HepG2 (cell line): ENCODE data around the gene CELSR3. TPM values are rescaled to one million over a fixed set of nuclear protein-coding genes. Genes with fewer than 3 reads are reported as not detected.

Experiments used
- ATAC-seq: fragments of 200-7000 bp; cut with Tn5 transposase; 3 replicates; pipeline ENCODE4 v1.9.1; 2020; ENCODE audit warnings: mild to moderate bottlenecking, moderate library complexity
- BruUV-seq: library from RNA; stranded (reverse); fragments of 400-500 nt; replicated peaks from 2 replicates; lab custom pipeline; 2021; lab: Mats Ljungman, UMichigan
- CTCF ChIA-PET: fragments of 300-600 bp; formaldehyde crosslinking; extraction: SDS; loops from one replicate; lab custom pipeline; 2021; ENCODE audit warnings: low total read pairs, inconsistent platforms, low intra/inter-chr PET ratio; lab: Yijun Ruan, JAX
- POLR2A ChIA-PET: fragments of 350-600 bp; sonication (Branson Sonifier 250); formaldehyde crosslinking; loops from one replicate; lab custom pipeline; 2020; ENCODE audit warnings: antibody characterized with exemption, inconsistent platforms; lab: Yijun Ruan, JAX
- DNase-seq: peaks from one replicate; pipeline ENCODE4 v3.0.0-alpha.2; 2015; ENCODE audit warnings: low spot score
- FAIRE-seq: peaks from 3 replicates; lab custom pipeline; 2011; peaks lifted over from hg19 to GRCh38; lab: Jason Lieb, UNC
- H2AFZ ChIP-seq: one replicate; pipeline ENCODE4 v1.6.1; 2011; ENCODE audit warnings: low read length, inconsistent platforms
- H3K27ac ChIP-seq: fragments of 300-600 bp; 3 replicates; pipeline ENCODE4 v1.8.0; 2011; ENCODE audit warnings: mixed run types, mild to moderate bottlenecking, mixed read lengths, low read length, inconsistent platforms; ENCODE audit not compliant: insufficient read depth; ENCODE audit errors: extremely low read length
- H3K27me3 ChIP-seq, 2 experiments: fragments of 200-600 bp in 1 of 2; 2 replicates in 1 of 2; 3 replicates in 1 of 2; pipeline versions ENCODE4 v1.6.0 to v1.8.0; 2011; ENCODE audit warnings: low read length in 2 of 2, mild to moderate bottlenecking in 2 of 2, moderate library complexity in 2 of 2, inconsistent platforms in 1 of 2; ENCODE audit not compliant: insufficient read depth in 2 of 2, control insufficient read depth in 1 of 2
- H3K36me3 ChIP-seq, 2 experiments: fragments of 200-600 bp in 1 of 2; replicated peaks in 1 of 2; 2 replicates in 1 of 2; 3 replicates in 1 of 2; pipeline versions ENCODE4 v1.5.1 to v1.8.0; 2011; ENCODE audit warnings: low read length in 2 of 2, inconsistent platforms in 1 of 2; ENCODE audit not compliant: insufficient read depth in 2 of 2, control insufficient read depth in 1 of 2
- H3K4me1 ChIP-seq: 2 replicates; pipeline ENCODE4 v1.5.1; 2012; ENCODE audit warnings: low read length, inconsistent platforms; ENCODE audit not compliant: insufficient read depth
- H3K4me2 ChIP-seq: 2 replicates; pipeline ENCODE4 v1.6.0; 2011; ENCODE audit warnings: low read depth, low read length, inconsistent platforms
- H3K4me3 ChIP-seq, 3 experiments: fragments of 200-600 bp in 1 of 3; sonication (generic), shearing (Covaris generic) in 1 of 3; replicated peaks in 1 of 3; 2 replicates each; pipeline ENCODE4 v1.5.1; 2011 to 2016; ENCODE audit warnings: low read length in 3 of 3, inconsistent platforms in 2 of 3, low read depth in 2 of 3, mild to moderate bottlenecking in 2 of 3, control low read depth in 1 of 3, mixed read lengths in 1 of 3; ENCODE audit not compliant: insufficient read depth in 1 of 3
- H3K79me2 ChIP-seq: one replicate; pipeline ENCODE4 v1.6.1; 2011; ENCODE audit warnings: low read length, inconsistent platforms; ENCODE audit not compliant: insufficient read depth
- H3K9ac ChIP-seq: 2 replicates; pipeline ENCODE4 v1.6.0; 2011; ENCODE audit warnings: mild to moderate bottlenecking, low read depth, low read length, inconsistent platforms; ENCODE audit not compliant: insufficient read depth
- H3K9me3 ChIP-seq: 2 replicates; pipeline ENCODE4 v1.5.1; 2012; ENCODE audit warnings: mild to moderate bottlenecking, low read length
- H4K20me1 ChIP-seq: 2 replicates; pipeline ENCODE4 v1.6.0; 2011; ENCODE audit warnings: inconsistent platforms, mild to moderate bottlenecking, low read length, moderate library complexity; ENCODE audit not compliant: insufficient read depth
- GABPA ChIP-seq, 2 experiments: IDR thresholded peaks; 2 replicates each; pipeline ENCODE4 v1.6.1; 2011 to 2016; ENCODE audit warnings: low read depth in 2 of 2, low read length in 1 of 2, missing biosample characterization in 1 of 2, missing genetic modification characterization in 1 of 2
- HOXA7 ChIP-seq: sonication (generic); formaldehyde crosslinking; IDR thresholded peaks from 2 replicates; pipeline ENCODE4 v1.8.1; 2022; ENCODE audit warnings: mild to moderate bottlenecking, missing genetic modification reagents, moderate library complexity
- KDM5A ChIP-seq: fragments of 200-600 bp; sonication (generic); IDR thresholded peaks from 2 replicates; pipeline ENCODE4 v1.7.0; 2018; ENCODE audit warnings: antibody characterized with exemption, mild to moderate bottlenecking, low read length, borderline replicate concordance
- POLR2G ChIP-seq: fragments of 200-400 bp; formaldehyde crosslinking; IDR thresholded peaks from 2 replicates; pipeline ENCODE4 v1.6.1; 2018; ENCODE audit warnings: mild to moderate bottlenecking, low read depth, low read length, moderate library complexity
- RFX3 ChIP-seq: IDR thresholded peaks from 2 replicates; pipeline ENCODE4 v1.6.1; 2016; ENCODE audit warnings: missing biosample characterization, missing genetic modification reagents
- SMAD9 ChIP-seq: sonication (generic); formaldehyde crosslinking; IDR thresholded peaks from 2 replicates; pipeline ENCODE4 v1.5.1; 2020; ENCODE audit warnings: mild to moderate bottlenecking, missing genetic modification reagents
- SMC3 ChIP-seq: IDR thresholded peaks from 2 replicates; pipeline ENCODE4 v1.6.1; 2011; ENCODE audit warnings: low read length, improper control_type of control experiment
- TGIF2 ChIP-seq: IDR thresholded peaks from 2 replicates; pipeline ENCODE4 v1.6.1; 2016; ENCODE audit warnings: control low read depth, missing compliant biosample characterization
- ZBTB7B ChIP-seq: sonication (generic); formaldehyde crosslinking; IDR thresholded peaks from 2 replicates; pipeline ENCODE4 v1.4.0; 2020; ENCODE audit warnings: missing genetic modification reagents
- ZC3H13 ChIP-seq: sonication (generic); formaldehyde crosslinking; IDR thresholded peaks from 2 replicates; pipeline ENCODE4 v1.8.1; 2023; ENCODE audit warnings: mild to moderate bottlenecking, missing genetic modification reagents, moderate library complexity
- WGBS: methylation state at CpG from one replicate; pipeline ENCODE4 v1.1.6; 2017; ENCODE audit warnings: low lambda C conversion rate; 5-methylcytosine and 5-hydroxymethylcytosine counted together
- in situ Hi-C: cut with HindIII; loops from 2 replicates; pipeline ENCODE4 v1.10.0; 2017; ENCODE audit warnings: low pct_unique_long_range_greater_than_20kb; ENCODE audit not compliant: extremely low pct_ligation_motif_present
- intact Hi-C: fragments of 100-400 bp; cut with micrococcal nuclease; formaldehyde crosslinking; loops from one replicate; pipeline ENCODE4 v1.10.0; 2022; ENCODE audit not compliant: unreplicated experiment
- polyA plus RNA-seq, 8 experiments: library from polyadenylated mRNA; depleted of rRNA in 3 of 8; stranded (reverse) in 7 of 8; unstranded in 1 of 8; fragments of >200 nt; fragmentation: Illumina TruSeq in 4 of 8; extraction: Trizol in 4 of 8; gene quantifications; 2 replicates each; pipeline versions ENCODE4 v1.2.1 to v1.2.3, GENCODE V29; 2011 to 2016; ENCODE audit warnings: low read depth in 4 of 8, missing spikeins in 1 of 8, mixed read lengths in 1 of 8; ENCODE audit not compliant: insufficient read depth in 1 of 8
- total RNA-seq, 5 experiments: library from RNA; depleted of rRNA; stranded (reverse); fragments of >200 nt; fragmentation: Illumina TruSeq; extraction: Trizol; gene quantifications; 2 replicates each; pipeline ENCODE4 v1.2.3, GENCODE V29; 2016; ENCODE audit warnings: low read depth in 1 of 5
- TF ChIP-seq, protein P1 (sequence below): sonication (generic); formaldehyde crosslinking; IDR thresholded peaks from 2 replicates; pipeline ENCODE4 v1.4.0; 2020; ENCODE audit warnings: missing genetic modification reagents
- TF ChIP-seq, protein P2 (sequence below): sonication (generic); formaldehyde crosslinking; IDR thresholded peaks from 2 replicates; pipeline ENCODE4 v1.4.0; 2020; ENCODE audit warnings: missing genetic modification reagents

The CELSR3 gene
- total and polyA plus RNA-seq, 2 of the 13 experiments (the other 11 are each of a cell fraction or from before 2014, with no cell fraction given), result 5.4 to 6.7 TPM

- intact Hi-C loops, result no loop called here
- in situ Hi-C loops, result no loop called here
Measured at GRCh38 chr3:48674505-48674904, 11.8 kb upstream of the CELSR3 start.

GRCh38 chr3:48672522-48672921, 9.8 kb upstream of the CELSR3 start:
- Histone ChIP-seq H2AFZ (no peak overlapping the region), H3K4me2 (no peak overlapping the region), H3K9me3 (no peaks in the 10 kb centered on the region), H3K4me3 (no peak overlapping the region), H3K9ac (no peak overlapping the region), H4K20me1 (no peaks in the 10 kb centered on the region), H3K27ac (no peak overlapping the region), H3K27me3 (no peaks in the 10 kb centered on the region), H3K4me1 (no peaks in the 10 kb centered on the region), H3K36me3 (peaks cover 13 to 19% of the 10 kb centered on the region in 2 experiments; a peak in 4 of 5 replicates), H3K79me2 (no peaks in the 10 kb centered on the region)
- ATAC-seq (no peak), FAIRE-seq (no peak), DNase-seq (no peak)
- CTCF ChIA-PET, result no interaction called here
- 90% methylated on average over 1 of the region's 1 CpG for WGBS
- BruUV-seq, result no TSS peak
- intact Hi-C loops (no loop called here), in situ Hi-C loops (no loop called here)
- TF ChIP-seq, protein P1, sequence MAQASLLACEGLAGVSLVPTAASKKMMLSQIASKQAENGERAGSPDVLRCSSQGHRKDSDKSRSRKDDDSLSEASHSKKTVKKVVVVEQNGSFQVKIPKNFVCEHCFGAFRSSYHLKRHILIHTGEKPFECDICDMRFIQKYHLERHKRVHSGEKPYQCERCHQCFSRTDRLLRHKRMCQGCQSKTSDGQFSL, result no peak
- 0 out of 2 replicates have a peak, but pooled peaks have one; percentile 28 for TF ChIP-seq POLR2G
- TF ChIP-seq, protein P2, sequence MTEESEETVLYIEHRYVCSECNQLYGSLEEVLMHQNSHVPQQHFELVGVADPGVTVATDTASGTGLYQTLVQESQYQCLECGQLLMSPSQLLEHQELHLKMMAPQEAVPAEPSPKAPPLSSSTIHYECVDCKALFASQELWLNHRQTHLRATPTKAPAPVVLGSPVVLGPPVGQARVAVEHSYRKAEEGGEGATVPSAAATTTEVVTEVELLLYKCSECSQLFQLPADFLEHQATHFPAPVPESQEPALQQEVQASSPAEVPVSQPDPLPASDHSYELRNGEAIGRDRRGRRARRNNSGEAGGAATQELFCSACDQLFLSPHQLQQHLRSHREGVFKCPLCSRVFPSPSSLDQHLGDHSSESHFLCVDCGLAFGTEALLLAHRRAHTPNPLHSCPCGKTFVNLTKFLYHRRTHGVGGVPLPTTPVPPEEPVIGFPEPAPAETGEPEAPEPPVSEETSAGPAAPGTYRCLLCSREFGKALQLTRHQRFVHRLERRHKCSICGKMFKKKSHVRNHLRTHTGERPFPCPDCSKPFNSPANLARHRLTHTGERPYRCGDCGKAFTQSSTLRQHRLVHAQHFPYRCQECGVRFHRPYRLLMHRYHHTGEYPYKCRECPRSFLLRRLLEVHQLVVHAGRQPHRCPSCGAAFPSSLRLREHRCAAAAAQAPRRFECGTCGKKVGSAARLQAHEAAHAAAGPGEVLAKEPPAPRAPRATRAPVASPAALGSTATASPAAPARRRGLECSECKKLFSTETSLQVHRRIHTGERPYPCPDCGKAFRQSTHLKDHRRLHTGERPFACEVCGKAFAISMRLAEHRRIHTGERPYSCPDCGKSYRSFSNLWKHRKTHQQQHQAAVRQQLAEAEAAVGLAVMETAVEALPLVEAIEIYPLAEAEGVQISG (CRISPR knock-in tag), result no peak
- TF ChIP-seq TGIF2 (CRISPR knock-in tag), result no peak
- POLR2A ChIA-PET, result no interaction called here

More at GRCh38 chr3:48674505-48674904, 11.8 kb upstream of the CELSR3 start:
- POLR2A ChIA-PET, result interaction anchor here (1.0 kb wide), 1 partner anchor 65 kb away, joined by 3 read pairs; no protein-coding TSS in a partner anchor
- BruUV-seq, result no TSS peak
- no peak overlapping the region for H3K9ac ChIP-seq
- WGBS, result 95% methylated on average over 9 of the region's 9 CpGs
- no peak for FAIRE-seq
- no peak for TF ChIP-seq ZC3H13 (CRISPR knock-in tag)
- no peak for TF ChIP-seq HOXA7
- no peak for TF ChIP-seq SMAD9 (CRISPR knock-in tag)
- no peak for TF ChIP-seq ZBTB7B (CRISPR knock-in tag)
- TF ChIP-seq KDM5A, result no peak
- TF ChIP-seq GABPA (IDR thresholded peaks at IDR 0.05; ENCODE audit: low read depth, low read length), result no peak
- no peak for TF ChIP-seq GABPA (CRISPR knock-in tag; IDR thresholded peaks at IDR 0.05; ENCODE audit: low read depth)
- TF ChIP-seq SMC3, result no peak
- no peak for TF ChIP-seq RFX3 (CRISPR knock-in tag)
- CTCF ChIA-PET, result no interaction called here
- H3K9me3 ChIP-seq, result no peaks in the 10 kb centered on the region
- no peaks in the 10 kb centered on the region for H3K27me3 ChIP-seq
- H3K79me2 ChIP-seq, result no peaks in the 10 kb centered on the region
- DNase-seq, result no peak
- ATAC-seq, result 0 out of 3 replicates have a peak, but pooled peaks have one; percentile 17
- H3K4me1 ChIP-seq, result no peaks in the 10 kb centered on the region
- H3K36me3 ChIP-seq, result peaks cover 23 to 38% of the 10 kb centered on the region in 2 experiments; a peak in 4 of 5 replicates
- H3K27ac ChIP-seq, result no peak overlapping the region
- no peak overlapping the region for H2AFZ ChIP-seq
- H4K20me1 ChIP-seq, result no peaks in the 10 kb centered on the region
- H3K4me3 ChIP-seq, result no peak overlapping the region
- no peak overlapping the region for H3K4me2 ChIP-seq
